ENCODE data around the gene ITPR1. TPM values are rescaled to one million over a fixed set of nuclear protein-coding genes. Genes with fewer than 3 reads are reported as not detected.

ITPR1 gene
- total and polyA plus RNA-seq, 2 experiments from 2014 or later: 6.8 to 21.0 TPM

DNA sequence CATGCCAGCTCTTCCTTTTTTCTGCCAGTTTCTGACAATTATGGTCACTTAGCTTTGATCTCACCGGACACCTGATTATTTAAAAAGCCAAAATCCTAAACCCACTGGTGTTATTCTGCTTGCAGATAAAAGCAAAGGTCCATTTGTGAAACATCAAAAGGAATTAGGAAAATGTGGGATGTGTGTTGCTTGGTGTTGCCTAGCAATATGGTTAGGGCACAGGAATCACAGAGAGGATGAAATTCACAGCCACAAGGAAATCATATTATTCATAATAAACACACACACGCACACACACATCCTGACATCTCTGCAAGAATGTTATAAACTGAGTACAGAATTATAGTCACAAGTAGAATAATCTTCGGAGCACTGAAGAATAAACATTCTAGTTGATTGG, 396.7 kb downstream of the ITPR1 start:
- H3K36me3 Mint-ChIP-seq (ENCODE audit: low read depth): no peaks in the 10 kb centered on the region
- no peak for ATAC-seq
- no peak overlapping the region for H3K4me3 ChIP-seq

More for the DNA sequence above, 396.7 kb downstream of the ITPR1 start:
- Histone ChIP-seq H3K9me2 (ENCODE audit: insufficient read depth) (no peaks in the 10 kb centered on the region), H4K20me1 (replicated peaks; ENCODE audit: insufficient read depth) (no peaks in the 10 kb centered on the region), H3K79me2 (replicated peaks; ENCODE audit: insufficient read depth) (no peaks in the 10 kb centered on the region), H3K36me3 (ENCODE audit: insufficient read depth) (no peaks in the 10 kb centered on the region), H2AFZ (no peak overlapping the region), H3K4me2 (no peak overlapping the region), H3F3A (replicated peaks; ENCODE audit: low read depth) (no peaks in the 10 kb centered on the region), H3K27me3 (ENCODE audit: insufficient read depth) (no peaks in the 10 kb centered on the region), H3K27ac (ENCODE audit: low read depth) (no peak overlapping the region), H3K4me1 (ENCODE audit: insufficient read depth) (0 out of 2 replicates have a peak, but pooled peaks cover 4% of the 10 kb centered on the region)
- Mint-ChIP-seq H3K27ac (no peak overlapping the region), H3K4me3 (no peak overlapping the region), H3K4me1 (no peaks in the 10 kb centered on the region; the same call in 2 of the 3 replicates), H3K27me3 (ENCODE audit: insufficient read depth, low read depth, poor library complexity) (peaks cover 3% of the 10 kb centered on the region), H3K9me3 (no peaks in the 10 kb centered on the region)
- no peak for DNase-seq (ENCODE audit: low spot score)
- TF ChIP-seq CREB1 (CRISPR knock-in tag; IDR thresholded peaks at IDR 0.05; ENCODE audit: low read depth) (no peak), STAT1 (IDR thresholded peaks at IDR 0.05; ENCODE audit: unreplicated experiment) (no peak), NANOG (IDR thresholded peaks at IDR 0.05; ENCODE audit: borderline replicate concordance) (no peak), EZH2phosphoT487 (IDR thresholded peaks at IDR 0.05; ENCODE audit: unreplicated experiment) (no peak), POLR2AphosphoS5 (IDR thresholded peaks at IDR 0.05; ENCODE audit: low read depth) (no peak), JUNB (IDR thresholded peaks at IDR 0.05; ENCODE audit: unreplicated experiment) (no peak), EZH2 (IDR thresholded peaks at IDR 0.05; ENCODE audit: low read depth, unreplicated experiment) (no peak), ZNF114 (CRISPR knock-in tag; IDR thresholded peaks at IDR 0.05) (no peak)
- TF ChIP-seq, protein P1, sequence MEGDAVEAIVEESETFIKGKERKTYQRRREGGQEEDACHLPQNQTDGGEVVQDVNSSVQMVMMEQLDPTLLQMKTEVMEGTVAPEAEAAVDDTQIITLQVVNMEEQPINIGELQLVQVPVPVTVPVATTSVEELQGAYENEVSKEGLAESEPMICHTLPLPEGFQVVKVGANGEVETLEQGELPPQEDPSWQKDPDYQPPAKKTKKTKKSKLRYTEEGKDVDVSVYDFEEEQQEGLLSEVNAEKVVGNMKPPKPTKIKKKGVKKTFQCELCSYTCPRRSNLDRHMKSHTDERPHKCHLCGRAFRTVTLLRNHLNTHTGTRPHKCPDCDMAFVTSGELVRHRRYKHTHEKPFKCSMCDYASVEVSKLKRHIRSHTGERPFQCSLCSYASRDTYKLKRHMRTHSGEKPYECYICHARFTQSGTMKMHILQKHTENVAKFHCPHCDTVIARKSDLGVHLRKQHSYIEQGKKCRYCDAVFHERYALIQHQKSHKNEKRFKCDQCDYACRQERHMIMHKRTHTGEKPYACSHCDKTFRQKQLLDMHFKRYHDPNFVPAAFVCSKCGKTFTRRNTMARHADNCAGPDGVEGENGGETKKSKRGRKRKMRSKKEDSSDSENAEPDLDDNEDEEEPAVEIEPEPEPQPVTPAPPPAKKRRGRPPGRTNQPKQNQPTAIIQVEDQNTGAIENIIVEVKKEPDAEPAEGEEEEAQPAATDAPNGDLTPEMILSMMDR (conservative IDR thresholded peaks at IDR 0.05; ENCODE audit: low read depth in 2 of 2): no peak
- TF ChIP-seq, protein P2, sequence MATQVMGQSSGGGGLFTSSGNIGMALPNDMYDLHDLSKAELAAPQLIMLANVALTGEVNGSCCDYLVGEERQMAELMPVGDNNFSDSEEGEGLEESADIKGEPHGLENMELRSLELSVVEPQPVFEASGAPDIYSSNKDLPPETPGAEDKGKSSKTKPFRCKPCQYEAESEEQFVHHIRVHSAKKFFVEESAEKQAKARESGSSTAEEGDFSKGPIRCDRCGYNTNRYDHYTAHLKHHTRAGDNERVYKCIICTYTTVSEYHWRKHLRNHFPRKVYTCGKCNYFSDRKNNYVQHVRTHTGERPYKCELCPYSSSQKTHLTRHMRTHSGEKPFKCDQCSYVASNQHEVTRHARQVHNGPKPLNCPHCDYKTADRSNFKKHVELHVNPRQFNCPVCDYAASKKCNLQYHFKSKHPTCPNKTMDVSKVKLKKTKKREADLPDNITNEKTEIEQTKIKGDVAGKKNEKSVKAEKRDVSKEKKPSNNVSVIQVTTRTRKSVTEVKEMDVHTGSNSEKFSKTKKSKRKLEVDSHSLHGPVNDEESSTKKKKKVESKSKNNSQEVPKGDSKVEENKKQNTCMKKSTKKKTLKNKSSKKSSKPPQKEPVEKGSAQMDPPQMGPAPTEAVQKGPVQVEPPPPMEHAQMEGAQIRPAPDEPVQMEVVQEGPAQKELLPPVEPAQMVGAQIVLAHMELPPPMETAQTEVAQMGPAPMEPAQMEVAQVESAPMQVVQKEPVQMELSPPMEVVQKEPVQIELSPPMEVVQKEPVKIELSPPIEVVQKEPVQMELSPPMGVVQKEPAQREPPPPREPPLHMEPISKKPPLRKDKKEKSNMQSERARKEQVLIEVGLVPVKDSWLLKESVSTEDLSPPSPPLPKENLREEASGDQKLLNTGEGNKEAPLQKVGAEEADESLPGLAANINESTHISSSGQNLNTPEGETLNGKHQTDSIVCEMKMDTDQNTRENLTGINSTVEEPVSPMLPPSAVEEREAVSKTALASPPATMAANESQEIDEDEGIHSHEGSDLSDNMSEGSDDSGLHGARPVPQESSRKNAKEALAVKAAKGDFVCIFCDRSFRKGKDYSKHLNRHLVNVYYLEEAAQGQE (IDR thresholded peaks at IDR 0.05; ENCODE audit: unreplicated experiment): no peak
- TF ChIP-seq, protein P3, sequence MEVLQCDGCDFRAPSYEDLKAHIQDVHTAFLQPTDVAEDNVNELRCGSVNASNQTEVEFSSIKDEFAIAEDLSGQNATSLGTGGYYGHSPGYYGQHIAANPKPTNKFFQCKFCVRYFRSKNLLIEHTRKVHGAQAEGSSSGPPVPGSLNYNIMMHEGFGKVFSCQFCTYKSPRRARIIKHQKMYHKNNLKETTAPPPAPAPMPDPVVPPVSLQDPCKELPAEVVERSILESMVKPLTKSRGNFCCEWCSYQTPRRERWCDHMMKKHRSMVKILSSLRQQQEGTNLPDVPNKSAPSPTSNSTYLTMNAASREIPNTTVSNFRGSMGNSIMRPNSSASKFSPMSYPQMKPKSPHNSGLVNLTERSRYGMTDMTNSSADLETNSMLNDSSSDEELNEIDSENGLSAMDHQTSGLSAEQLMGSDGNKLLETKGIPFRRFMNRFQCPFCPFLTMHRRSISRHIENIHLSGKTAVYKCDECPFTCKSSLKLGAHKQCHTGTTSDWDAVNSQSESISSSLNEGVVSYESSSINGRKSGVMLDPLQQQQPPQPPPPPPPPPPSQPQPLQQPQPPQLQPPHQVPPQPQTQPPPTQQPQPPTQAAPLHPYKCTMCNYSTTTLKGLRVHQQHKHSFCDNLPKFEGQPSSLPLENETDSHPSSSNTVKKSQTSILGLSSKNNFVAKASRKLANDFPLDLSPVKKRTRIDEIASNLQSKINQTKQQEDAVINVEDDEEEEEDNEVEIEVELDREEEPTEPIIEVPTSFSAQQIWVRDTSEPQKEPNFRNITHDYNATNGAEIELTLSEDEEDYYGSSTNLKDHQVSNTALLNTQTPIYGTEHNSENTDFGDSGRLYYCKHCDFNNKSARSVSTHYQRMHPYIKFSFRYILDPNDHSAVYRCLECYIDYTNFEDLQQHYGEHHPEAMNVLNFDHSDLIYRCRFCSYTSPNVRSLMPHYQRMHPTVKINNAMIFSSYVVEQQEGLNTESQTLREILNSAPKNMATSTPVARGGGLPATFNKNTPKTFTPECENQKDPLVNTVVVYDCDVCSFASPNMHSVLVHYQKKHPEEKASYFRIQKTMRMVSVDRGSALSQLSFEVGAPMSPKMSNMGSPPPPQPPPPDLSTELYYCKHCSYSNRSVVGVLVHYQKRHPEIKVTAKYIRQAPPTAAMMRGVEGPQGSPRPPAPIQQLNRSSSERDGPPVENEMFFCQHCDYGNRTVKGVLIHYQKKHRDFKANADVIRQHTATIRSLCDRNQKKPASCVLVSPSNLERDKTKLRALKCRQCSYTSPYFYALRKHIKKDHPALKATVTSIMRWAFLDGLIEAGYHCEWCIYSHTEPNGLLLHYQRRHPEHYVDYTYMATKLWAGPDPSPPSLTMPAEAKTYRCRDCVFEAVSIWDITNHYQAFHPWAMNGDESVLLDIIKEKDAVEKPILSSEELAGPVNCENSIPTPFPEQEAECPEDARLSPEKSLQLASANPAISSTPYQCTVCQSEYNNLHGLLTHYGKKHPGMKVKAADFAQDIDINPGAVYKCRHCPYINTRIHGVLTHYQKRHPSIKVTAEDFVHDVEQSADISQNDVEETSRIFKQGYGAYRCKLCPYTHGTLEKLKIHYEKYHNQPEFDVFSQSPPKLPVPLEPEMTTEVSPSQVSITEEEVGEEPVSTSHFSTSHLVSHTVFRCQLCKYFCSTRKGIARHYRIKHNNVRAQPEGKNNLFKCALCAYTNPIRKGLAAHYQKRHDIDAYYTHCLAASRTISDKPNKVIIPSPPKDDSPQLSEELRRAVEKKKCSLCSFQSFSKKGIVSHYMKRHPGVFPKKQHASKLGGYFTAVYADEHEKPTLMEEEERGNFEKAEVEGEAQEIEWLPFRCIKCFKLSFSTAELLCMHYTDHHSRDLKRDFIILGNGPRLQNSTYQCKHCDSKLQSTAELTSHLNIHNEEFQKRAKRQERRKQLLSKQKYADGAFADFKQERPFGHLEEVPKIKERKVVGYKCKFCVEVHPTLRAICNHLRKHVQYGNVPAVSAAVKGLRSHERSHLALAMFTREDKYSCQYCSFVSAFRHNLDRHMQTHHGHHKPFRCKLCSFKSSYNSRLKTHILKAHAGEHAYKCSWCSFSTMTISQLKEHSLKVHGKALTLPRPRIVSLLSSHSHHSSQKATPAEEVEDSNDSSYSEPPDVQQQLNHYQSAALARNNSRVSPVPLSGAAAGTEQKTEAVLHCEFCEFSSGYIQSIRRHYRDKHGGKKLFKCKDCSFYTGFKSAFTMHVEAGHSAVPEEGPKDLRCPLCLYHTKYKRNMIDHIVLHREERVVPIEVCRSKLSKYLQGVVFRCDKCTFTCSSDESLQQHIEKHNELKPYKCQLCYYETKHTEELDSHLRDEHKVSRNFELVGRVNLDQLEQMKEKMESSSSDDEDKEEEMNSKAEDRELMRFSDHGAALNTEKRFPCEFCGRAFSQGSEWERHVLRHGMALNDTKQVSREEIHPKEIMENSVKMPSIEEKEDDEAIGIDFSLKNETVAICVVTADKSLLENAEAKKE (CRISPR knock-in tag; IDR thresholded peaks at IDR 0.05): no peak

All from GM23338 (cell line).